NCI-H187 (cell line): ENCODE data around the gene ARHGEF38.

ENCODE experiments used
- DNase-seq, 2 experiments: peaks; one replicate each; lab custom pipeline; 2025; lab: John Stamatoyannopoulos, UW

ARHGEF38 gene

GRCh38 chr4:105551965-105552746, at the start of gene ARHGEF38:
Gene ARHGEF38, plus strand, starts transcription at chr4:105552620. Its CDS starts 146 bp downstream, at chr4:105552766.
- DNase-seq, result no peak

GRCh38 chr4:105503484-105503883, 48.9 kb upstream of the ARHGEF38 start:
- DNase-seq, result no peak

GRCh38 chr4:105504744-105505143, 47.7 kb upstream of the ARHGEF38 start:
- DNase-seq, result no peak

GRCh38 chr4:105509291-105509690, 43.1 kb upstream of the ARHGEF38 start:
- DNase-seq, result no peak

- no peak for DNase-seq
Observed at GRCh38 chr4:105509714-105510113, 42.7 kb upstream of the ARHGEF38 start.

GRCh38 chr4:105510245-105510644, 42.2 kb upstream of the ARHGEF38 start:
- DNase-seq, result no peak

GRCh38 chr4:105520819-105521790, 31.3 kb upstream of the ARHGEF38 start:
- no peak for DNase-seq

GRCh38 chr4:105526656-105527055, 25.8 kb upstream of the ARHGEF38 start:
- DNase-seq, result no peak

GRCh38 chr4:105527081-105527480, 25.3 kb upstream of the ARHGEF38 start:
- DNase-seq, result no peak

GRCh38 chr4:105536601-105537000, 15.8 kb upstream of the ARHGEF38 start:
- DNase-seq, result no peak

- DNase-seq, result no peak
Observed at GRCh38 chr4:105541420-105541819, 11.0 kb upstream of the ARHGEF38 start.

- no peak for DNase-seq
Observed at GRCh38 chr4:105542039-105542438, 10.4 kb upstream of the ARHGEF38 start.

- DNase-seq, result no peak
Observed at GRCh38 chr4:105543346-105543745, 9.1 kb upstream of the ARHGEF38 start.

- no peak for DNase-seq
Observed at GRCh38 chr4:105543881-105544280, 8.5 kb upstream of the ARHGEF38 start.

GRCh38 chr4:105544520-105545286, 7.7 kb upstream of the ARHGEF38 start:
- DNase-seq, result no peak

GRCh38 chr4:105546086-105546485, 6.3 kb upstream of the ARHGEF38 start:
- DNase-seq, result no peak

GRCh38 chr4:105547769-105548168, 4.7 kb upstream of the ARHGEF38 start:
- DNase-seq, result no peak

- DNase-seq, result no peak
Observed at GRCh38 chr4:105548483-105548882, 3.9 kb upstream of the ARHGEF38 start.

- DNase-seq, result no peak
Observed at GRCh38 chr4:105550641-105551040, 1.8 kb upstream of the ARHGEF38 start.

GRCh38 chr4:105555409-105555808, 3.0 kb downstream of the ARHGEF38 start:
- no peak for DNase-seq

GRCh38 chr4:105556206-105556605, 3.8 kb downstream of the ARHGEF38 start:
- no peak for DNase-seq

GRCh38 chr4:105558277-105558676, 5.9 kb downstream of the ARHGEF38 start:
- DNase-seq, result no peak
